ENCODE results near the gene NLRP12.

The NLRP12 gene

GRCh38 chr19:53823380-53824120 is 564 bp downstream of the NLRP12 start:
- FAIRE-seq (no peak), DNase-seq (ENCODE audit: insufficient read length) (no peak)
- TF ChIP-seq TAF1 (IDR thresholded peaks at IDR 0.05; ENCODE audit: borderline replicate concordance, low read depth, low read length) (no peak), POLR2A (IDR thresholded peaks at IDR 0.05; ENCODE audit: low read depth, low read length) (no peak), POLR2AphosphoS5 (IDR thresholded peaks at IDR 0.05; ENCODE audit: low read depth, low read length) (no peak)

GRCh38 chr19:53819861-53820260 is 4.3 kb downstream of the NLRP12 start:
- no peak for FAIRE-seq

GRCh38 chr19:53818756-53819155 is 5.4 kb downstream of the NLRP12 start:
- no peak for TF ChIP-seq TAF1 (IDR thresholded peaks at IDR 0.05; ENCODE audit: borderline replicate concordance, low read depth, low read length)
- DNase-seq (ENCODE audit: insufficient read length): no peak
- FAIRE-seq: no peak

More at GRCh38 chr19:53819861-53820260, 4.3 kb downstream of the NLRP12 start:
- no peak for DNase-seq (ENCODE audit: insufficient read length)
- TF ChIP-seq TAF1 (IDR thresholded peaks at IDR 0.05; ENCODE audit: borderline replicate concordance, low read depth, low read length) (no peak), POLR2AphosphoS5 (IDR thresholded peaks at IDR 0.05; ENCODE audit: low read depth, low read length) (no peak), POLR2A (IDR thresholded peaks at IDR 0.05; ENCODE audit: low read depth, low read length) (no peak)

GRCh38 chr19:53813996-53814395 is 10.1 kb downstream of the NLRP12 start:
- no peak for TF ChIP-seq POLR2AphosphoS5 (IDR thresholded peaks at IDR 0.05; ENCODE audit: low read depth, low read length)
- no peak for TF ChIP-seq POLR2A (IDR thresholded peaks at IDR 0.05; ENCODE audit: low read depth, low read length)
- no peak for TF ChIP-seq TAF1 (IDR thresholded peaks at IDR 0.05; ENCODE audit: borderline replicate concordance, low read depth, low read length)
- DNase-seq (ENCODE audit: insufficient read length) (no peak), FAIRE-seq (no peak)

- TF ChIP-seq POLR2AphosphoS5 (IDR thresholded peaks at IDR 0.05; ENCODE audit: low read depth, low read length) (no peak), POLR2A (IDR thresholded peaks at IDR 0.05; ENCODE audit: low read depth, low read length) (no peak), TAF1 (IDR thresholded peaks at IDR 0.05; ENCODE audit: borderline replicate concordance, low read depth, low read length) (no peak)
- DNase-seq (ENCODE audit: insufficient read length): no peak
- FAIRE-seq: no peak
Observed at GRCh38 chr19:53812335-53812734, 11.8 kb downstream of the NLRP12 start.

- no peak for TF ChIP-seq POLR2A (IDR thresholded peaks at IDR 0.05; ENCODE audit: low read depth, low read length)
- no peak for TF ChIP-seq TAF1 (IDR thresholded peaks at IDR 0.05; ENCODE audit: borderline replicate concordance, low read depth, low read length)
- TF ChIP-seq POLR2AphosphoS5 (IDR thresholded peaks at IDR 0.05; ENCODE audit: low read depth, low read length): no peak
- DNase-seq (ENCODE audit: insufficient read length) (no peak), FAIRE-seq (no peak)
Observed at GRCh38 chr19:53810891-53811290, 13.2 kb downstream of the NLRP12 start.

- no peak for FAIRE-seq
- TF ChIP-seq TAF1 (IDR thresholded peaks at IDR 0.05; ENCODE audit: borderline replicate concordance, low read depth, low read length) (no peak), POLR2A (IDR thresholded peaks at IDR 0.05; ENCODE audit: low read depth, low read length) (no peak)
- no peak for DNase-seq (ENCODE audit: insufficient read length)
Observed at GRCh38 chr19:53810187-53810546, 13.9 kb downstream of the NLRP12 start.

- FAIRE-seq (no peak), DNase-seq (ENCODE audit: insufficient read length) (no peak)
- TF ChIP-seq TAF1 (IDR thresholded peaks at IDR 0.05; ENCODE audit: borderline replicate concordance, low read depth, low read length) (no peak), POLR2A (IDR thresholded peaks at IDR 0.05; ENCODE audit: low read depth, low read length) (no peak), POLR2AphosphoS5 (IDR thresholded peaks at IDR 0.05; ENCODE audit: low read depth, low read length) (no peak)
Observed at GRCh38 chr19:53809518-53810186, 14.5 kb downstream of the NLRP12 start.

- TF ChIP-seq POLR2AphosphoS5 (IDR thresholded peaks at IDR 0.05; ENCODE audit: low read depth, low read length): no peak
- DNase-seq (ENCODE audit: insufficient read length) (no peak), FAIRE-seq (no peak)
Observed at GRCh38 chr19:53808710-53809125, 15.4 kb downstream of the NLRP12 start.

- DNase-seq (ENCODE audit: insufficient read length) (no peak), FAIRE-seq (no peak)
- TF ChIP-seq TAF1 (IDR thresholded peaks at IDR 0.05; ENCODE audit: borderline replicate concordance, low read depth, low read length): no peak
- no peak for TF ChIP-seq POLR2A (IDR thresholded peaks at IDR 0.05; ENCODE audit: low read depth, low read length)
- TF ChIP-seq POLR2AphosphoS5 (IDR thresholded peaks at IDR 0.05; ENCODE audit: low read depth, low read length): no peak
Observed at GRCh38 chr19:53801257-53801656, 22.9 kb downstream of the NLRP12 start.

GRCh38 chr19:53795019-53795418 is 29.1 kb downstream of the NLRP12 start:
- DNase-seq (ENCODE audit: insufficient read length) (no peak), FAIRE-seq (no peak)

GRCh38 chr19:53792721-53793433 is 31.2 kb downstream of the NLRP12 start:
- no peak for FAIRE-seq
- TF ChIP-seq POLR2A (IDR thresholded peaks at IDR 0.05; ENCODE audit: low read depth, low read length) (no peak), TAF1 (IDR thresholded peaks at IDR 0.05; ENCODE audit: borderline replicate concordance, low read depth, low read length) (no peak), POLR2AphosphoS5 (IDR thresholded peaks at IDR 0.05; ENCODE audit: low read depth, low read length) (no peak)
- DNase-seq (ENCODE audit: insufficient read length): peak; percentile 51

More at GRCh38 chr19:53795019-53795418, 29.1 kb downstream of the NLRP12 start:
- TF ChIP-seq TAF1 (IDR thresholded peaks at IDR 0.05; ENCODE audit: borderline replicate concordance, low read depth, low read length) (no peak), POLR2AphosphoS5 (IDR thresholded peaks at IDR 0.05; ENCODE audit: low read depth, low read length) (no peak), POLR2A (IDR thresholded peaks at IDR 0.05; ENCODE audit: low read depth, low read length) (no peak)
